SK-N-MC (cell line): ENCODE data around the gene KRTAP10-10.

ENCODE experiments used
- EZH2 ChIP-seq: fragments of 200-600 bp; sonication (generic); IDR thresholded peaks from one replicate; pipeline ENCODE4 v1.6.1; 2017; ENCODE audit warnings: antibody characterized with exemption
- POLR2AphosphoS5 ChIP-seq: IDR thresholded peaks from 2 replicates; pipeline ENCODE4 v1.6.1; 2012; ENCODE audit warnings: mild to moderate bottlenecking, low read depth, low read length, borderline replicate concordance

- TF ChIP-seq POLR2AphosphoS5 (no peak), EZH2 (no peak)
Observed at GRCh38 chr21:44617071-44617501, 20.1 kb upstream of the KRTAP10-10 start.
